Bone marrow (tissue), 2 donors: ENCODE measurements around the gene BEX1.
"Not testable (repeated sequence)": the region's sequence is repeated elsewhere in the genome, so short reads cannot be mapped to it uniquely, and the experiment has no call there.

Experiments used
- DNase-seq, 2 donors: peaks; one replicate each; lab custom pipeline; 2025; lab: John Stamatoyannopoulos, UW

The BEX1 gene

DNA sequence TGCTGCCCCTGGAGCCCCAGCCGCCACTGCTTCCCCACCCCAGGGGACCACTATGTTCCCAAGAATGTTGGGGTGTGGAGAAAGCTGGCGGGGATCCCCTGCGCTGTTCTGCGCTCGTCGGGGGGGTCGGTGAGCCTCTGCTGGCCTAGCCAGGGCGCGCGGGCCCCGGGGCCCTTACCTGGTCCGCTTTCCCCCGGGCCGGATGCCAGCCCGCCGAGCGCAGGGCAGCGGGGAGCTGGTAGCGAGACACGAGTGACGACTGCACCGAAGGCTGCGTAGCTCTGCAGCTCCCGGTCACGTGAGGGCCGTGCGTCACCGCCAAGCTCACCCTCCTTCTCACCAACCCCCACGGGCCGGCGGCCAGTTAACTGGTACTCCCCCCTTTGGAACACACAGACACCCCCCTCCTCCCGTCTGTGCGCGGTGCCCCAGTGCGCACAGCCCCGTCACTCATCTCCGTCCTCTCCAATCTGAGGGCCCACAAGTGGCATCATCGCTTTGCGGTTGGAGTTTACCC, at the start of gene BEX1:
TSS of gene BEX1 (minus strand) at position 254 of the 517 bp plus-strand sequence. CDS start 897 bp downstream, outside the sequence.
- DNase-seq: no peak

DNA sequence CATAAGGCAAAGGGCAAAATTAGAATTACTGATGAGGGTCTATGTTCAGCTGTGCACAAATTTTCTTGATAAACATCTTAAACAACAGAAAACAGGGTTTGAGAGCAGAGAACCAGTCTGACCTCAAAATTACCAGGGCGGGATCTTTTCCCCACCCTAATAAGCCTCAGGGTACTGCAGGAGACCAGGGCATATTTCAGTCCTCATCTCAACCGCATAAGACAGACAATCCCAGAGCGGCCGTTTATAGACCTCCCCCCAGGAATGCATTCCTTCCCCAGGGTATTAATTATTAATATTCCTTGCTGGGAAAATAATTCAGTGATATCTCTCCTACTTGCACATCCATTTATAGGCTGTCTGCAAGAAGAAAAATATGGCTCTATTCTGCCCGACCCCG, 45.5 kb upstream of the BEX1 start:
- not testable (repeated sequence) for DNase-seq

DNA sequence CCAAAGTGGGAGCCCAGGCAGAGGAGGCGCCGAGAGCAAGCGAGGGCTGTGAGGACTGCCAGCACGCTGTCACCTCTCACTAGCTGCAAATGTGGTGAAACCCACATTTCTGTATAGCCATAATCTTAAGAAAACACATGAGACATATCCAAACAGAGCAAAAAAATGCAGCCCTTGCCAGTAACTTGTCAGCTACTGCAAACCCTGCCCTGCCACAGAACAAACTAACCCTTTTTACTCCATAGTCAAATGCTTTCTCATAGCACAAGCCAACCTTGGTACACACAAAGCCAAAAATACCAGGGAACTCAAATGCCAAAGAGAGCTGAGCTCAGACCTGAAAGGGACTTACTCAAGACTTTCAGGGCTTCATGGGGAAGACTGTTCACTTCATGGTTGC, 43.9 kb upstream of the BEX1 start:
- DNase-seq: no peak

DNA sequence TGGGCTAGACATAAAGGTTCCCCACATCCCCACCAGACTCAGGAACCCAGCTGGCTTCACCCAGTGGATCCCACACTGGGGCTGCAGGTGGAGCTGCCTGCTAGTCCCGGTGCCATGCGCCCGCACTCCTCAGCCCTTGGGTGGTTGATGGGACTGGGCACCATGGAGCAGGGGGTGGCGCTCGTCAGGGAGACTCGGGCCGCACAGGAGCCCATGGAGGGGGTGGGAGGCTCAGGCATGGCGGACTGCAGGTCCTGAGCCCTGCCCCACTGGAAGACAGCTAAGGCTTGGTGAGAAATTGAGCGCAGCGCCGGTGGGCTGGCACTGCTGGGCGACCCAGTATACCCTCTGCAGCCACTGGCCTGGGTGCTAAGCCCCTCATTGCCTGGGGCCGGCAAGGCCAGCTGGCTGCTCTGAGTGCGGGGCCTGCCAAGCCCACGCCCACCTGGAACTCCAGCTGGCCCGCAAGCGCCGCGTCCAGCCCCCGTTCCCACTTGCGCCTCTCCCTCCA, 43.3 kb upstream of the BEX1 start:
- DNase-seq: not testable (repeated sequence)

- DNase-seq: not testable (repeated sequence)
These were observed 40.4 kb upstream of the BEX1 start for GRCh38 chrX:103104370-103104769.

GRCh38 chrX:103103866-103104265, 39.9 kb upstream of the BEX1 start:
- DNase-seq: not testable (repeated sequence)

- no peak for DNase-seq
These were observed 37.5 kb upstream of the BEX1 start for GRCh38 chrX:103101299-103102042.

GRCh38 chrX:103100484-103100883, 36.5 kb upstream of the BEX1 start:
- DNase-seq: no peak

DNA sequence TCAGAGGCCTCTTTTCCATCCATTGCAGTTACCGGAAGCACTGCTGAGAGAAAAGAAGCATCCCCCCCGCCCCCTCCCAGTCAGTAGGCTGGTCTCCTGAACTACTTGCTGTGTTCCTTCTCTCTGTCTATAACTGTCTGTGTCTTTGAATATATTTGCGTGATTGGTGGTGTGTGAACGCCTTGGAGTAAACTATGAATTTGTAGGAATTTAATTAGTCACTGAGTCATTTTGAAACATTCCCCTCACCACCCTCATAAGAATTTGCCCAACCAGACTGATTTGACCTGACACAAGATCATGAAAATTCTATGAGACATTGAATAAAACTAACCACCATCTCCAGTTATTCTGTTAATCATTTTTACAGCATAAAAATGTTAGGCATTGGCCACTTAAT, 35.7 kb upstream of the BEX1 start:
- DNase-seq: no peak

DNA sequence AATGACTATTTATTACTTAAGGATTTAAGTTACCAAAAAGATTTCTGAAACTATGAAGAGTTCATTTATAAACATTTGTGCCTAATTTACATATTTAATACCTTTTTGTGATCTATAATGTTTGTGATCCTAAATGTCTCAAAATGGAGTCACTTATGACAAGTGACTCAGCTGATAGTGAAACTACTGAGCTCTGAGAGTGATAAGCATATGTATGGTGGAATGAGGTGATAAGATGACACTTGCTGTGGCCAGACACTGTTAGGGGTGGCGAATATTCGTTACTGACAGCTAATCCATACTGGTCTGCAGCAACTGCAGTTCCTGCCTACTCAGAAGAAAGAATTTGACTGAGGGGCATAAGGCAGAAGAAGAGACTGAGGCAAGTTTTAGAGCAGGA, 34.5 kb upstream of the BEX1 start:
- DNase-seq: no peak

- no peak for DNase-seq
These were observed 29.0 kb upstream of the BEX1 start, which contains the start of gene NXF3 for GRCh38 chrX:103092942-103093341. TSS of gene NXF3 (minus strand) at chrX:103093143. CDS start at chrX:103093023, 120 bp downstream.

- DNase-seq: no peak
These were observed 17.1 kb upstream of the BEX1 start for GRCh38 chrX:103081051-103081450.

DNA sequence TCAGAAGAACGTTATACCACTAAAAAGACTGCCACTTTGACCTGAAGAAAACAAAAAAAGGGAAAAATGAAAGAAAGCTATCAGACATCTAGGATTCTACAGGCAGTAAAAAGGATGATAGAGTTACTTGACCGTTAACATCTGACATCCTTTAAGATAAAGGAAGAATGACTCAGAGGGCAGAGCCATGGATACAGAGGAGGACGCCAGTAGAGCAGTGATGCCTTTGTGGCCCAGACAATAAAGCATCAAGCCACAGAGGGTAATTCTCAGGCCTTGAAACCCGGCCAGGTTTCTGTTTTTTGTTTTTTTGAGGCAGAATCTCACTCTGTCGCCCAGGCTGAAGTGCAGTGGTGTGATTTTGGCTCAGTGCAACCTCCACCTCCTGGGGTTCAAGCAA, 9.5 kb upstream of the BEX1 start:
- DNase-seq: no peak

- no peak for DNase-seq
These were observed 2.6 kb upstream of the BEX1 start for GRCh38 chrX:103066606-103067005.

GRCh38 chrX:103063191-103063845, 653 bp downstream of the BEX1 start:
- no peak for DNase-seq

DNA sequence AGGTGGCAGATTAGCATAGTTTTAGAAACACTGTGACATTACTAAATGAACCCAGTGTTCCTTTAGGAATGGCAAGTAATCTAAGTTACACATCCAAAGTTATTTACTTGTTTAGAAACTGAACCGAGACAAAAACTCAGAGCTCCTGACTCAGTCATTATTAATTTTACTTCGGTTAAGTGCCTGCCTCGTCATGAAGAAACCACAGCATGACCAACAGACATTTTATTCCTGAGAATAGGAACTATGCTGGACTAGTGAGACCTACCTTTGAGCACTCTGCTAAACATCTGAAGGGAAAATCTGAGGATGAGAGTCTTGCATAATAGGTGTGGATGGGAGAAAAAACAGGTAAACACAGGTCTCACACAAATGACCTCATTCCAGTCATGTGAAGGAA, 2.5 kb downstream of the BEX1 start:
- DNase-seq: no peak

DNA sequence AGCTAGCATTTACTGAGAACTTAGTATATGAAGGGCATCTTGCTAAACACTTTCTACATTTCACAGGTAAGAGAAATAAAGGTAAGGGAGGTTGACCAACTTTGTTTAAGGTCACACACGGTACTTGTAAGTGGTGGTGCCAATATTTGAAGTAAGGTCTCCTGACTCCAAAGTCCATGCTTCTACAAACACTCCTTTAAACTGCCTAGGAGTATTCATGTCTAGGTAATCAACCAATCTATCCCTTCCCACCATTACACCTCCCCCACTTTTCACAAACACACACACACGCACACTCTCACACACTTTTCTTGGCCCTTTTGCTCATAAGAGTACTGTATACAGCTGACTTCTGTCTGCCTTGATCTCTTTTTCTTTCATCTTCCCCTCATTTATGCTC, 7.1 kb downstream of the BEX1 start:
- no peak for DNase-seq

- DNase-seq: no peak
These were observed 11.3 kb downstream of the BEX1 start for GRCh38 chrX:103052625-103053024.

DNA sequence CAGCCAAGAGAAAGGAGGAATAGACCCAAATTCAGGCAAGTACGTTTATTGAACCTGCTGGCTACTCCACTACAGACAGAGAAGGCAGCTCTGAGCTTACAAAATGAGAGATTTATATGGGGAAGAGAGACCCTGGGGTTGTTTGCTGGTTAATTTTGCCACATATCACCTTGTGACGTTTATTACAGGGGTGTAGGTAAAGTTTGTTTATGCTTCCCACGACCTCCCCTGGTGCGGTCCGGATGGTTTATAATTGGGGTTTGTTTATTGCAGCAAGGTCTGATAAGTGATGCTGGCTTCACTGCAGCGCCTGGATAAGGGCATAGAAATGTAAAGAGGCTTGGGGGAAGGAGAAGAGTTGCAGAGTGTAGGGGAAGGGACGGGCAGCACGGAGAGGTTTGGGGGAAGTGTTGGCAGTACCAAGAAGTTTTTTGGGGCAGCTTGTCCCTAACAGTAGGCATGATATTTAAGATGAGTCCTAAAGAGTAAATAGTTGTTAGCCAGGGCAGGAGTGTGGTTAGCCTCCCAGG, 12.6 kb downstream of the BEX1 start:
- no peak for DNase-seq

- not testable (repeated sequence) for DNase-seq
These were observed 30.6 kb downstream of the BEX1 start for GRCh38 chrX:103033371-103033770.

GRCh38 chrX:103017542-103017941, 46.4 kb downstream of the BEX1 start:
- no peak for DNase-seq

- no peak for DNase-seq
These were observed 51.0 kb downstream of the BEX1 start for GRCh38 chrX:103012945-103013344.
